ENCODE data around the gene NRXN3.

The NRXN3 gene

GRCh38 chr14:78848234-78848820 is 678.2 kb downstream of the NRXN3 start:
- peak; percentile 36 for DNase-seq

- DNase-seq, result no peak
Measured at GRCh38 chr14:78849952-78850351, 679.8 kb downstream of the NRXN3 start.

GRCh38 chr14:78851189-78851588 is 681.0 kb downstream of the NRXN3 start:
- peak; percentile 97 for DNase-seq

- no peak for DNase-seq
Measured at GRCh38 chr14:78852040-78852439, 681.9 kb downstream of the NRXN3 start.

- no peak for DNase-seq
Measured at GRCh38 chr14:78857974-78858373, 687.8 kb downstream of the NRXN3 start.

- DNase-seq, result no peak
Measured at GRCh38 chr14:78863143-78863542, 693.0 kb downstream of the NRXN3 start.

- DNase-seq, result no peak
Measured at GRCh38 chr14:78872837-78873236, 702.7 kb downstream of the NRXN3 start.

- no peak for DNase-seq
Measured at GRCh38 chr14:78873581-78873980, 703.4 kb downstream of the NRXN3 start.

GRCh38 chr14:78875049-78875448 is 704.9 kb downstream of the NRXN3 start:
- no peak for DNase-seq

- DNase-seq, result no peak
Measured at GRCh38 chr14:78885884-78886283, 715.7 kb downstream of the NRXN3 start.

- DNase-seq, result no peak
Measured at GRCh38 chr14:78897443-78897842, 727.3 kb downstream of the NRXN3 start.

- peak; percentile 9 for DNase-seq
Measured at GRCh38 chr14:78902010-78902623, 731.9 kb downstream of the NRXN3 start.

GRCh38 chr14:78904094-78904493 is 733.9 kb downstream of the NRXN3 start:
- no peak for DNase-seq

- no peak for DNase-seq
Measured at GRCh38 chr14:78917462-78917861, 747.3 kb downstream of the NRXN3 start.

- no peak for DNase-seq
Measured at GRCh38 chr14:78921856-78922255, 751.7 kb downstream of the NRXN3 start.

GRCh38 chr14:78927261-78927660 is 757.1 kb downstream of the NRXN3 start:
- no peak for DNase-seq

GRCh38 chr14:78933166-78933565 is 763.0 kb downstream of the NRXN3 start:
- no peak for DNase-seq

GRCh38 chr14:78933948-78934524 is 763.9 kb downstream of the NRXN3 start:
- peak; percentile 45 for DNase-seq

- DNase-seq, result no peak
Measured at GRCh38 chr14:78946949-78947348, 776.8 kb downstream of the NRXN3 start.

GRCh38 chr14:78947681-78948080 is 777.5 kb downstream of the NRXN3 start:
- no peak for DNase-seq

GRCh38 chr14:78950649-78951048 is 780.5 kb downstream of the NRXN3 start:
- DNase-seq, result no peak

GRCh38 chr14:78951602-78952001 is 781.4 kb downstream of the NRXN3 start:
- no peak for DNase-seq

- DNase-seq, result peak; percentile 58
Measured at GRCh38 chr14:78959674-78960264, 789.6 kb downstream of the NRXN3 start.

- no peak for DNase-seq
Measured at GRCh38 chr14:78967111-78967809, 797.1 kb downstream of the NRXN3 start.
